ENCODE data around the gene IFIT1.
"Not testable (repeated sequence)": the region's sequence is repeated elsewhere in the genome, so short reads cannot be mapped to it uniquely, and the experiment has no call there.

The IFIT1 gene

GRCh38 chr10:89373916-89374711, 18.3 kb upstream of the IFIT1 start:
- DNase-seq, result peak; percentile 88 to 91
- TF ChIP-seq POLR2A (IDR thresholded peaks at IDR 0.05; ENCODE audit: low read length) (no peak), GATA1 (IDR thresholded peaks at IDR 0.05; ENCODE audit: low read depth, low read length) (no peak)

DNA sequence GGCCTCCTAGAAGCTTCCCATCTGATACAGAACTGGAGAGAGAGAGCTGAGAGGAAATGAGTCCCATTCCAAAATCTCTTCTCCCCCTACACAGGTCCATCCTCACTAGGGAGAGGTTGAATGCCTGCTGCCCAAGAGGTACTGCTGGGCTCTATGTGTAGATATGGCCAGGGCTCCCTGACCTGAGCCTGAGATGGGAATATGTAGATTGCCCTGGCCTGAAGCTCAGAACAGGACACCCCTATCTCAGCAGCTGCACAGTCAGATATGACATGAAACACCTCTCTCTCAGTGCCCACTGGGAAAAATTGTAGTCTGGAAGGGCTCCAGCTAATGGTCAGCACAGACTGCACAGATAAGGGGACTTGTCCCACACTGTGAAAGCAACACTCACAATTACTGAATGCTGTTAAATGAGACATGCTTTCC, 17.7 kb upstream of the IFIT1 start:
- TF ChIP-seq POLR2A (IDR thresholded peaks at IDR 0.05; ENCODE audit: low read length) (no peak), GATA1 (IDR thresholded peaks at IDR 0.05; ENCODE audit: low read depth, low read length) (peak; percentile 19)
- peak; percentile 85 to 92 for DNase-seq

- no peak for TF ChIP-seq POLR2A (IDR thresholded peaks at IDR 0.05; ENCODE audit: low read length)
- TF ChIP-seq GATA1 (IDR thresholded peaks at IDR 0.05; ENCODE audit: low read depth, low read length), result no peak
Measured at GRCh38 chr10:89377705-89378637, 14.5 kb upstream of the IFIT1 start, which contains the start of gene IFIT1B. Gene IFIT1B (plus strand): TSS chr10:89378056. CDS start chr10:89378136, 80 bp downstream.

DNA sequence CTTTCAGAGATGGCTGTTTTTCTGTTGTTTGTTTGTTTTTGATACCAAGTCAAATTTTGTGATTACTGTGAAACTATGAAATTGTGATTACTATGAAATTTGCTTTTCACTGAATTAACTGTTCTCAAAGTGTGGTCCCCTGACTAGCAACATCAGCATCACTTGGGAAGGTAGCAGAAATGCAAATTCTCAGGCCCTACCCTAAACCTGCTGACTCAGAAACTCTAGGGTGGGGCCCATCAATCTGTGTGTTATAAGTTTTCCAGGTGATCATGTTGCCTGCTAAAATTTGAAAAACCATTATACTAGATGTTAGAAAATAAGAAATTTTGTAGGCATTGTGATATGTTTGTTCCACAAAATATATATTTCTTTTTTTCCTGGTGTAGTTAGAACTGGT, 13.3 kb upstream of the IFIT1 start:
- TF ChIP-seq GATA1 (IDR thresholded peaks at IDR 0.05; ENCODE audit: low read depth, low read length) (no peak), POLR2A (IDR thresholded peaks at IDR 0.05; ENCODE audit: low read length) (no peak)
- DNase-seq, result no peak

More at GRCh38 chr10:89377705-89378637, 14.5 kb upstream of the IFIT1 start, which contains the start of gene IFIT1B:
- peak; percentile 64 to 71 for DNase-seq

- no peak for TF ChIP-seq GATA1 (IDR thresholded peaks at IDR 0.05; ENCODE audit: low read depth, low read length)
- no peak for DNase-seq
Measured at GRCh38 chr10:89382757-89383156, 9.7 kb upstream of the IFIT1 start.

DNA sequence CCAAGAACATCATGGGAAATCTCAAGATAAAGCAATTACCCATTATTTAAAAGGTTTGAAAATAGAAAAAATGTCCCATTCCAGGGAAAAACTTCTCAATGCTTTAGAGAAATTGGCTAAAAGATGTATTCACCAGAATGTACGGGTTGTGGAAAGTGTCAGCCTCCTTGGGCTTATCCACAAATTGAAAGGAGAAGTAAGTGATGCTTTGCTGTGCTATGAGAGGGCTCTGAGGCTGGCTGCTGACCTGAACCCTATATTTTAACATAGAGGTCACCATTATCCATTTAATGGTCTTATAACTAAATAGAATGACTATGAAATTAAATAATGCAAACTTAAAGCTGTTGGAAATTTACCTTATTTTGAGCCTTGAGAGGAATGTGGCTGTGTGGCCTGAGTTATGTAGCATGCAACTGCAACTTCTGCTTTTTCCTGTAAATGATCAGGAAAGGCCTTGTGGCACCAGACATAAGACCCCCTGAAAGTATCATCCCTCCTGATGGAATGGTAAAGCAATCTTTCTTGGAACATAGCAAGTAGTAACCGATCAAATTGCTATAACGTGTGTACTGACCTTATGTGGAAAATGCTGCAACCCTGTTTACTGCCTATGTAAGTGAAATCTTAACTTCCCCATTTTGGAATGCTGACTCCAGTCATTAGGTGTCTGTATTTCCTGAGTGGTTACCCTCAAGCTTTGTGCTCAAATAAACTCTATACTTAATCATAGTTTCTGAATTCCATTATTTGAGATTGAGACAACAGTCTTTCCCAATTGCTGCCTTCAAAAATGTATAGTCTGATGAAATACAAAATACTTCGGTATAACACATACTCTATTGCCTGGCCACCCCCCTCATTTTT, 7.7 kb upstream of the IFIT1 start:
- DNase-seq, result no peak
- TF ChIP-seq GATA1 (IDR thresholded peaks at IDR 0.05; ENCODE audit: low read depth, low read length), result no peak
- TF ChIP-seq POLR2A (IDR thresholded peaks at IDR 0.05; ENCODE audit: low read length), result no peak

GRCh38 chr10:89388806-89389205, 3.6 kb upstream of the IFIT1 start:
- TF ChIP-seq POLR2A (IDR thresholded peaks at IDR 0.05; ENCODE audit: low read length) (no peak), GATA1 (IDR thresholded peaks at IDR 0.05; ENCODE audit: low read depth, low read length) (no peak)
- DNase-seq, result no peak

DNA sequence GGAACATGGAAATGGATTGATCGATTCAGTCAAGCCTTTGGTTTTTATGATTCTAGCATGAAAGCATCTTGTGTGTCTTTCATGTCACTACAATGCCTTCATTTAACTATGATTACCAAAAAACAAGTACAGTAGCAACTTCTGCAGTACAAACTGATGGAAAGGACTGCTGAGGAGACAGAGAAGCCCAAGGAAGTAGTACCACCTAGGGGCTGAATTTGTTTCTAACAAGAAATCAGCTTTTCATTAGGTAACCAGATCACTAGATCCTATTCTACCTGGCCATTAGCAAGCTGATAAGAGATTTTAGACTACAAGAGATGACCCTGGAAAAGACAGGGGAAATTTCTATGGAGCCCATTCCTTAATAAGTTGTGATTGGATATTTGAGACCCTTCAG, 3.2 kb upstream of the IFIT1 start:
- peak; percentile 33 to 39 for DNase-seq

GRCh38 chr10:89390476-89391225, 1.8 kb upstream of the IFIT1 start:
- DNase-seq, result peak; percentile 64 to 83
- no peak for TF ChIP-seq POLR2A (IDR thresholded peaks at IDR 0.05; ENCODE audit: low read length)

More for the DNA sequence above, 3.2 kb upstream of the IFIT1 start:
- TF ChIP-seq GATA1 (IDR thresholded peaks at IDR 0.05; ENCODE audit: low read depth, low read length) (no peak), POLR2A (IDR thresholded peaks at IDR 0.05; ENCODE audit: low read length) (no peak)

DNA sequence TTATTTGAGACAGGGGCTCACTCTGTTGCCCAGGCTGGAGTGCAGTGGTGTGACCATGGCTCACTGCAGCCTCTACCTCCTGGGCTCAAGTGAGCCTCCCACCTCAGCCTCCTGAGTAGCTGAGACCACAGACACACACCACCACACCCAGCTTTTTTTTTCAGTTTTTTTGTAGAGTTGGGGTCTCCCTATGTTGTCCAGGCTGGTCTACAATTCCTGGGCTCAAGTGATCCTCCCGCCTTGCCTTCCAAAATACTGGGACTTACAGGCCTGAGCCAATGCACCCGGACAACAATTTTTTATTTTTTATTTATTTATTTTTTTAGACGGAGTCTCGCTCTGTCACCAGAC, 1.2 kb upstream of the IFIT1 start:
- not testable (repeated sequence) for DNase-seq

GRCh38 chr10:89392974-89393373, 551 bp downstream of the IFIT1 start:
- DNase-seq, result peak; percentile 10 to 47
- TF ChIP-seq POLR2A (IDR thresholded peaks at IDR 0.05; ENCODE audit: low read length), result no peak
- TF ChIP-seq GATA1 (IDR thresholded peaks at IDR 0.05; ENCODE audit: low read depth, low read length), result no peak

GRCh38 chr10:89393898-89394297, 1.5 kb downstream of the IFIT1 start:
- TF ChIP-seq POLR2A (IDR thresholded peaks at IDR 0.05; ENCODE audit: low read length) (no peak), GATA1 (IDR thresholded peaks at IDR 0.05; ENCODE audit: low read depth, low read length) (no peak)
- no peak for DNase-seq

DNA sequence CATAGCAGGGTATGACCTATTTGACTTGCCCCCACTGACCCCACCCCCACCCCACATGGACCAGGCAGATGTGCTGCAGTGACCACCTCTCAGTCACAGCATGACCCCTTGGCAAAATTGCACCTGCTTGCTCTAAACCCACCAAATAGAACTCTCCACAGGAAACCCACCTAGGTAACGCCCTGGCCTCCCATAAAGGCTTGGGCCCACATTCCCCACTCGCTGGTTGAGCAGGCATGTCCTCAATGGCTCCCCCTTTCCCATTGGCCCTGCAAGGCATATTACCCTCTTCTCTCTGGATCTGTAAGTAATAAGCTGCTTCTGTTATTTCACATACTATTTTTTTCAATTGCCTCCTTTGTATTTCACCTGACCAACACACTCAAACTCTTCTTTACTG, 2.7 kb downstream of the IFIT1 start:
- DNase-seq, result no peak
- TF ChIP-seq GATA1 (IDR thresholded peaks at IDR 0.05; ENCODE audit: low read depth, low read length) (no peak), POLR2A (IDR thresholded peaks at IDR 0.05; ENCODE audit: low read length) (no peak)
